WTC11 (cell line): Measurements from ENCODE around the gene RIN2. TPM values are rescaled to one million over a fixed set of nuclear protein-coding genes. Genes with fewer than 3 reads are reported as not detected.
A peak's percentile ranks its signal among the peaks of the same experiment; 100 is the strongest.

Source experiments
- ATAC-seq: fragments of 200-7000 bp; cut with Tn5 transposase; 2 replicates; pipeline ENCODE4 v1.10.0; 2021; ENCODE audit warnings: mild to moderate bottlenecking, moderate library complexity
- CTCF ChIA-PET: fragments of 300-600 bp; sonication (Branson Sonifier 250); formaldehyde crosslinking; loops from one replicate; lab custom pipeline; 2021; ENCODE audit warnings: antibody characterized with exemption; lab: Charles Lee
- POLR2A ChIA-PET: fragments of 350-600 bp; sonication (Branson Sonifier 250); formaldehyde crosslinking; loops from one replicate; lab custom pipeline; 2021; ENCODE audit warnings: antibody characterized with exemption; lab: Charles Lee
- DNase-seq: peaks from one replicate; pipeline ENCODE4 v3.0.0; 2021; ENCODE audit warnings: low spot score
- H3K27ac Mint-ChIP-seq: 2 replicates; pipeline ENCODE4 v1.8.0; 2021; ENCODE audit warnings: mixed read lengths
- H3K27me3 Mint-ChIP-seq: 2 replicates; pipeline ENCODE4 v1.8.0; 2021; ENCODE audit warnings: low read depth, mild to moderate bottlenecking, moderate library complexity, mixed read lengths
- H3K36me3 Mint-ChIP-seq: 2 replicates; pipeline ENCODE4 v1.8.0; 2021; ENCODE audit warnings: mixed read lengths
- H3K4me1 Mint-ChIP-seq: 2 replicates; pipeline ENCODE4 v1.8.0; 2022; ENCODE audit warnings: mixed read lengths
- H3K4me3 Mint-ChIP-seq: 2 replicates; pipeline ENCODE4 v1.8.0; 2021; ENCODE audit warnings: mild to moderate bottlenecking, moderate library complexity, mixed read lengths
- H3K9me3 Mint-ChIP-seq: 2 replicates; pipeline ENCODE4 v1.8.0; 2021; ENCODE audit warnings: mixed read lengths
- ARID4B ChIP-seq: sonication (generic); formaldehyde crosslinking; IDR thresholded peaks from 2 replicates; pipeline ENCODE4 v1.8.0; 2023; ENCODE audit warnings: missing genetic modification reagents, mild to moderate bottlenecking, borderline replicate concordance
- CREM ChIP-seq: sonication (generic); formaldehyde crosslinking; IDR thresholded peaks from 2 replicates; pipeline ENCODE4 v1.8.1; 2022; ENCODE audit warnings: mild to moderate bottlenecking, missing genetic modification reagents, moderate library complexity
- ESRRA ChIP-seq: sonication (generic); formaldehyde crosslinking; IDR thresholded peaks from 2 replicates; pipeline ENCODE4 v1.8.1; 2022; ENCODE audit warnings: mild to moderate bottlenecking, missing genetic modification reagents, borderline replicate concordance
- FOXJ3 ChIP-seq: sonication (generic); formaldehyde crosslinking; IDR thresholded peaks from 2 replicates; pipeline ENCODE4 v1.9.0; 2021; ENCODE audit warnings: missing genetic modification reagents, mild to moderate bottlenecking, borderline replicate concordance
- FOXK1 ChIP-seq: sonication (generic); formaldehyde crosslinking; IDR thresholded peaks from 2 replicates; pipeline ENCODE4 v1.8.0; 2022; ENCODE audit warnings: mild to moderate bottlenecking, moderate library complexity, missing genetic modification reagents
- FOXP1 ChIP-seq: sonication (generic); formaldehyde crosslinking; IDR thresholded peaks from 2 replicates; pipeline ENCODE4 v1.8.0; 2022; ENCODE audit warnings: missing genetic modification reagents, mild to moderate bottlenecking, moderate library complexity, borderline replicate concordance
- KAT7 ChIP-seq: sonication (generic); formaldehyde crosslinking; IDR thresholded peaks from 2 replicates; pipeline ENCODE4 v1.8.1; 2023; ENCODE audit warnings: missing genetic modification reagents, mild to moderate bottlenecking, borderline replicate concordance
- SOX15 ChIP-seq: fragments of 250-450 bp; sonication (Bioruptor Pico); IDR thresholded peaks from 2 replicates; pipeline ENCODE4 v1.9.0; 2021; ENCODE audit warnings: mild to moderate bottlenecking
- TEAD1 ChIP-seq: sonication (generic); formaldehyde crosslinking; IDR thresholded peaks from 2 replicates; pipeline ENCODE4 v1.8.0; 2022; ENCODE audit warnings: mild to moderate bottlenecking, missing genetic modification reagents
- TP53 ChIP-seq: sonication (generic); formaldehyde crosslinking; IDR thresholded peaks from 2 replicates; pipeline ENCODE4 v1.8.1; 2023; ENCODE audit warnings: mild to moderate bottlenecking, missing genetic modification reagents
- ZNF121 ChIP-seq: sonication (generic); formaldehyde crosslinking; IDR thresholded peaks from 2 replicates; pipeline ENCODE4 v1.8.0; 2023; ENCODE audit warnings: missing genetic modification reagents
- ZNF219 ChIP-seq: sonication (generic); formaldehyde crosslinking; IDR thresholded peaks from 2 replicates; pipeline ENCODE4 v1.8.0; 2023; ENCODE audit warnings: missing genetic modification reagents, mild to moderate bottlenecking, borderline replicate concordance
- ZNF232 ChIP-seq: sonication (generic); formaldehyde crosslinking; IDR thresholded peaks from 2 replicates; pipeline ENCODE4 v1.8.0; 2022; ENCODE audit warnings: mild to moderate bottlenecking, missing genetic modification reagents
- ZNF416 ChIP-seq: fragments of 250-450 bp; sonication (Bioruptor Pico); IDR thresholded peaks from 2 replicates; pipeline ENCODE4 v1.9.0; 2021; ENCODE audit warnings: mild to moderate bottlenecking, inconsistent platforms
- ZNF423 ChIP-seq: fragments of 250-450 bp; sonication (Bioruptor Pico); IDR thresholded peaks from 2 replicates; pipeline ENCODE4 v2.1.2; 2022; ENCODE audit warnings: mild to moderate bottlenecking, moderate library complexity
- ZNF671 ChIP-seq: fragments of 250-450 bp; sonication (Bioruptor Pico); IDR thresholded peaks from 2 replicates; pipeline ENCODE4 v1.8.0; 2021; ENCODE audit warnings: mild to moderate bottlenecking
- total RNA-seq: library from RNA; stranded (reverse); gene quantifications from 3 replicates; pipeline ENCODE4 v1.2.3, GENCODE V29; 2021
- TF ChIP-seq, protein P1 (sequence below): sonication (generic); formaldehyde crosslinking; IDR thresholded peaks from 2 replicates; pipeline ENCODE4 v1.8.0; 2023; ENCODE audit warnings: missing genetic modification reagents
- TF ChIP-seq, protein P2 (sequence below): sonication (generic); formaldehyde crosslinking; IDR thresholded peaks from 2 replicates; pipeline ENCODE4 v1.8.1; 2022; ENCODE audit warnings: low read depth, mild to moderate bottlenecking, moderate library complexity, missing genetic modification reagents, borderline replicate concordance
- TF ChIP-seq, protein P3 (sequence below): sonication (generic); formaldehyde crosslinking; IDR thresholded peaks from 2 replicates; pipeline ENCODE4 v1.8.1; 2023; ENCODE audit warnings: mild to moderate bottlenecking, moderate library complexity, missing genetic modification reagents
- TF ChIP-seq, protein P4 (sequence below): sonication (generic); formaldehyde crosslinking; conservative IDR thresholded peaks from 2 replicates; pipeline ENCODE4 v1.8.1; 2022; ENCODE audit warnings: mild to moderate bottlenecking, missing genetic modification reagents
- TF ChIP-seq, protein P5 (sequence below): fragments of 250-450 bp; sonication (Bioruptor Pico); conservative IDR thresholded peaks from 2 replicates; pipeline ENCODE4 v1.9.0; 2021; ENCODE audit warnings: mild to moderate bottlenecking
- TF ChIP-seq, protein P6 (sequence below): fragments of 250-450 bp; sonication (Bioruptor Pico); IDR thresholded peaks from 2 replicates; pipeline ENCODE4 v2.1.2; 2022; ENCODE audit warnings: mild to moderate bottlenecking, moderate library complexity

The RIN2 gene
- total RNA-seq, 1 experiment from 2014 or later: 4.3 TPM

DNA sequence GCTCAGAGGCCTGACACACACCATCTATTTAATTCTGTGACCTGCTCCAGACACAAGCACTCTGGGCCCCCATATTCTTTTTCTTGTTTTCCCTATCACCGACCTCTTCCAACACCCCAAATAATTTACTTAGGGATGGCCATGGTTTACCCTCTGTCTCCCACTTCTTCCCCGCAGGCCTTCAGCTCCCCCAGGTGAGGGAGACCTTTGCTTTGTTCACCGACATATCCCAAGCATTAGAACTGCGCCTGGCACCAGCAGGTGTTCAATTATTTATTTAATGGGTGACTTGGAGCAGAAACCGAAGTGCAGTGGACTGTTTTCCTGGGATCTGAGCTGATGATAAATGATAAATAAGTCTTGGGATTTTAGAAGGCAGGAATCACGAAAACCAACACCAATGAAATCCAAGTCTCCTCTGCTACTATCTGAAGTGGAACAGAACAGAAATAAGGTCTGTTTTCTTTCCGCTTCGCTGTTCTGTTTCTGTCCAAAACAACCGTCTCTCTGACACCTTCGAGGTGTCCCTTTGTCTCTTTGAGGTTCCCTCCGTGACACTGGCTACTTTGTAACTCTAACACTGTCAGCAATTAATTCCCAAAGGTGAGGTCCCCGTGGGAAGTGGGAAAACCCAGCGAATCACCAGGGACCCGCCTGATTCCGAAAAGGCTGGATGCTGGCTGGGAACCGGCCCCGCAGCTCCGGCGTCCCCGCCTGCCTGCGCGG is 1.1 kb upstream of the RIN2 start:
- Mint-ChIP-seq H3K27me3 (peaks cover 59% of the 10 kb centered on the region), H3K27ac (no peak overlapping the region), H3K4me1 (peaks cover 14% of the 10 kb centered on the region), H3K9me3 (no peaks in the 10 kb centered on the region), H3K4me3 (peak overlapping the region; percentile 92), H3K36me3 (no peaks in the 10 kb centered on the region)
- ATAC-seq (no peak), DNase-seq (no peak)
- POLR2A ChIA-PET: no interaction called here
- no peak for TF ChIP-seq TP53 (CRISPR knock-in tag)
- TF ChIP-seq, protein P1, sequence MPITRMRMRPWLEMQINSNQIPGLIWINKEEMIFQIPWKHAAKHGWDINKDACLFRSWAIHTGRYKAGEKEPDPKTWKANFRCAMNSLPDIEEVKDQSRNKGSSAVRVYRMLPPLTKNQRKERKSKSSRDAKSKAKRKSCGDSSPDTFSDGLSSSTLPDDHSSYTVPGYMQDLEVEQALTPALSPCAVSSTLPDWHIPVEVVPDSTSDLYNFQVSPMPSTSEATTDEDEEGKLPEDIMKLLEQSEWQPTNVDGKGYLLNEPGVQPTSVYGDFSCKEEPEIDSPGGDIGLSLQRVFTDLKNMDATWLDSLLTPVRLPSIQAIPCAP (CRISPR knock-in tag): no peak
- no peak for TF ChIP-seq ZNF219 (CRISPR knock-in tag)
- TF ChIP-seq, protein P2, sequence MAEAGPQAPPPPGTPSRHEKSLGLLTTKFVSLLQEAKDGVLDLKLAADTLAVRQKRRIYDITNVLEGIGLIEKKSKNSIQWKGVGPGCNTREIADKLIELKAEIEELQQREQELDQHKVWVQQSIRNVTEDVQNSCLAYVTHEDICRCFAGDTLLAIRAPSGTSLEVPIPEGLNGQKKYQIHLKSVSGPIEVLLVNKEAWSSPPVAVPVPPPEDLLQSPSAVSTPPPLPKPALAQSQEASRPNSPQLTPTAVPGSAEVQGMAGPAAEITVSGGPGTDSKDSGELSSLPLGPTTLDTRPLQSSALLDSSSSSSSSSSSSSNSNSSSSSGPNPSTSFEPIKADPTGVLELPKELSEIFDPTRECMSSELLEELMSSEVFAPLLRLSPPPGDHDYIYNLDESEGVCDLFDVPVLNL: no peak
- no peak for TF ChIP-seq FOXP1 (CRISPR knock-in tag)
- TF ChIP-seq SOX15 (CRISPR knock-in tag): no peak
- TF ChIP-seq, protein P3, sequence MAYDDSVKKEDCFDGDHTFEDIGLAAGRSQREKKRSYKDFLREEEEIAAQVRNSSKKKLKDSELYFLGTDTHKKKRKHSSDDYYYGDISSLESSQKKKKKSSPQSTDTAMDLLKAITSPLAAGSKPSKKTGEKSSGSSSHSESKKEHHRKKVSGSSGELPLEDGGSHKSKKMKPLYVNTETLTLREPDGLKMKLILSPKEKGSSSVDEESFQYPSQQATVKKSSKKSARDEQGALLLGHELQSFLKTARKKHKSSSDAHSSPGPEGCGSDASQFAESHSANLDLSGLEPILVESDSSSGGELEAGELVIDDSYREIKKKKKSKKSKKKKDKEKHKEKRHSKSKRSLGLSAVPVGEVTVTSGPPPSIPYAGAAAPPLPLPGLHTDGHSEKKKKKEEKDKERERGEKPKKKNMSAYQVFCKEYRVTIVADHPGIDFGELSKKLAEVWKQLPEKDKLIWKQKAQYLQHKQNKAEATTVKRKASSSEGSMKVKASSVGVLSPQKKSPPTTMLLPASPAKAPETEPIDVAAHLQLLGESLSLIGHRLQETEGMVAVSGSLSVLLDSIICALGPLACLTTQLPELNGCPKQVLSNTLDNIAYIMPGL: peak; percentile 32; the same call in 1 of the 2 replicates
- TF ChIP-seq ZNF416 (CRISPR knock-in tag): no peak
- CTCF ChIA-PET: interaction anchor here (1.2 to 1.6 kb wide), 3 partner anchors 17 to 174 kb away, joined by 3 read pairs; no protein-coding TSS in a partner anchor

- H3K27ac Mint-ChIP-seq: peak overlapping the region; percentile 72; the same call in 1 of the 2 replicates
- no peaks in the 10 kb centered on the region for H3K36me3 Mint-ChIP-seq
- POLR2A ChIA-PET: interaction anchor here (1.4 to 1.6 kb wide), 2 partner anchors 16 to 18 kb away, joined by 3 to 5 read pairs; no protein-coding TSS in a partner anchor
- H3K4me1 Mint-ChIP-seq: peaks cover 14% of the 10 kb centered on the region
- CTCF ChIA-PET: interaction anchor here (0.6 to 1.6 kb wide), 4 partner anchors 16 to 174 kb away, joined by 3 read pairs; no protein-coding TSS in a partner anchor
- H3K4me3 Mint-ChIP-seq: peak overlapping the region; percentile 92
- DNase-seq: peak; percentile 94
- peak; percentile 89 for ATAC-seq
- H3K27me3 Mint-ChIP-seq: peaks cover 59% of the 10 kb centered on the region
- H3K9me3 Mint-ChIP-seq: no peaks in the 10 kb centered on the region
- TF ChIP-seq FOXJ3 (CRISPR knock-in tag): no peak
- no peak for TF ChIP-seq ZNF232
- TF ChIP-seq FOXK1 (CRISPR knock-in tag): no peak; the same call in 1 of the 2 replicates
- TF ChIP-seq, protein P4, sequence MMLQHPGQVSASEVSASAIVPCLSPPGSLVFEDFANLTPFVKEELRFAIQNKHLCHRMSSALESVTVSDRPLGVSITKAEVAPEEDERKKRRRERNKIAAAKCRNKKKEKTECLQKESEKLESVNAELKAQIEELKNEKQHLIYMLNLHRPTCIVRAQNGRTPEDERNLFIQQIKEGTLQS (CRISPR knock-in tag): no peak
- TF ChIP-seq, protein P5, sequence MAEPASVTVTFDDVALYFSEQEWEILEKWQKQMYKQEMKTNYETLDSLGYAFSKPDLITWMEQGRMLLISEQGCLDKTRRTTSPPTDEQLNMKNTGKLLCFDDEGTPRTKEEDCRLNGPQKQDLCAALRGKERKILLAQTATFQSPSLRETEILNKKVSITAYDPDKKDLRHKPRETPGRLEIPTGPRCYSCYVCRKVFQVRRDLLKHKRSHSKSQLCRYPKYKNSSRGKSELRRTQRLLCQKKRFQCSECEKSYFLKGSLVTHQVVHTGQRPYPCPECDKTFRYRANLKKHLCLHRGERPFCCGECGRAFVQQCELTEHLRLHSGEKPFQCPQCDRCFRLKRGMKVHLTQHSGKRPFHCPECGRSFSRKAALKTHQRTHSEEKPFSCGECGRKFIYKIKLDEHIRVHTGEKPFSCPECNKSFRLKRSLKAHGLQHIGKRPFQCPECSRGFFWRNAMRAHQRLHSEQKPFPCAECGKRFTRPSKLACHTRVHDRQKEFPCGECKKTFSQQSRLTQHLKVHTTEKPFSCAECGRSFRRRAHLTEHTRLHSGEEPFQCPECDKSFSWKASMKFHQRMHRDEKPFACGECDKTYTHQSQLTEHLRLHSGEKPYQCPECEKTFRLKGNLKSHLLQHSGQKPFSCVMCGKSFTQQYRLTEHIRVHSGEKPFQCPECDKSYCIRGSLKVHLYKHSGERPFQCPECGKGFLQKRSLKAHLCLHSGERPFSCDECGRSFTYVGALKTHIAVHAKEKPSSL: no peak
- TF ChIP-seq, protein P6, sequence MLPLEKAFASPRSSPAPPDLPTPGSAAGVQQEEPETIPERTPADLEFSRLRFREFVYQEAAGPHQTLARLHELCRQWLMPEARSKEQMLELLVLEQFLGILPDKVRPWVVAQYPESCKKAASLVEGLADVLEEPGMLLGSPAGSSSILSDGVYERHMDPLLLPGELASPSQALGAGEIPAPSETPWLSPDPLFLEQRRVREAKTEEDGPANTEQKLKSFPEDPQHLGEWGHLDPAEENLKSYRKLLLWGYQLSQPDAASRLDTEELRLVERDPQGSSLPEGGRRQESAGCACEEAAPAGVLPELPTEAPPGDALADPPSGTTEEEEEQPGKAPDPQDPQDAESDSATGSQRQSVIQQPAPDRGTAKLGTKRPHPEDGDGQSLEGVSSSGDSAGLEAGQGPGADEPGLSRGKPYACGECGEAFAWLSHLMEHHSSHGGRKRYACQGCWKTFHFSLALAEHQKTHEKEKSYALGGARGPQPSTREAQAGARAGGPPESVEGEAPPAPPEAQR (CRISPR knock-in tag): no peak
- no peak for TF ChIP-seq ESRRA (CRISPR knock-in tag)
- TF ChIP-seq TEAD1 (CRISPR knock-in tag): 0 out of 2 replicates have a peak, but pooled peaks have one; percentile 30
- no peak for TF ChIP-seq KAT7 (CRISPR knock-in tag)
- TF ChIP-seq ZNF423 (CRISPR knock-in tag): no peak
- TF ChIP-seq ZNF121 (CRISPR knock-in tag): no peak
- TF ChIP-seq ARID4B: peak; percentile 46; the same call in 1 of the 2 replicates
- no peak for TF ChIP-seq ZNF671 (CRISPR knock-in tag)
- no peak for TF ChIP-seq CREM
Measured at GRCh38 chr20:19757487-19758132, 448 bp upstream of the RIN2 start.
